Stimulated activated CD8-positive, alpha-beta memory T cell treated with anti-CD3 and anti-CD28 coated beads, Interleukin-15, amount 100 ng/mL, for 1 hour (primary cell): ENCODE results near the gene FCGR3A.
A peak's percentile ranks its signal among the peaks of the same experiment; 100 is the strongest.
"Not testable (repeated sequence)": the region's sequence is repeated elsewhere in the genome, so short reads cannot be mapped to it uniquely, and the experiment has no call there.

Experiments
- DNase-seq: peaks from one replicate; pipeline ENCODE4 v3.0.0-alpha.2; 2020; ENCODE audit warnings: low read depth

Gene FCGR3A

GRCh38 chr1:161530158-161530557, 19.5 kb downstream of the FCGR3A start:
- DNase-seq = peak; percentile 49

DNA sequence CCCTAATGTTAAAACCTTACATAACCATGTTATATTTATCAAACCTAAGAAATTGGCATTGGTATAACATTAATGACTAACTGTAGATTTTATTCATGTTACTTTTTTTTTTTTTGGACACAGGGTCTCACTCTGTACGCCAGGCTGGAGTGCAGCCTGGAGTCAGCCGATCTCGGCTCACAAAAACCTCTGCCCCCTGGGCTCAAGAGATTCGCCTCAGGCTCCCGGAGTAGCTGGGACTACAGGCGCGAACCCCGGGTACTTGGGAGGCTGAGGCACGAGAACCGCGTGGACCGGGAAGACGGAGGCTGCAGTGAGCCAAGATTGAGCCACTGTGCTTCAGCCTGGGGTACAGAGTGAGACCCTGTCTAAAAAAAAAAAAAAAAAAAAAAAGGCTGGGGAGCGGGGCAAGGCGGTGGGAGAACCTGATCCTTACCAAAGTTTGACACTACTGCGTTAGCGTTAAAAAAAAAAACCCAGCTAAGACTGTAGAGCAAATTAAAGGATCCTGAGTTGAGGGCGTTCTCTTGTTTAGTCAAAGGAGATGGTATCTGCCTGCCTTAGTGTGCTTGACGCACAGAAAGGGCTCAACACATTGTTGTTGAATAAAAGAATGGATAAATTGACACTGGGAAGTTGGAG, 20.0 kb downstream of the FCGR3A start:
- DNase-seq = not testable (repeated sequence)

- DNase-seq = not testable (repeated sequence)
Observed at GRCh38 chr1:161528550-161528949, 21.1 kb downstream of the FCGR3A start.

- not testable (repeated sequence) for DNase-seq
Observed at GRCh38 chr1:161525918-161526317, 23.7 kb downstream of the FCGR3A start.

GRCh38 chr1:161525321-161525720, 24.3 kb downstream of the FCGR3A start:
- not testable (repeated sequence) for DNase-seq

DNA sequence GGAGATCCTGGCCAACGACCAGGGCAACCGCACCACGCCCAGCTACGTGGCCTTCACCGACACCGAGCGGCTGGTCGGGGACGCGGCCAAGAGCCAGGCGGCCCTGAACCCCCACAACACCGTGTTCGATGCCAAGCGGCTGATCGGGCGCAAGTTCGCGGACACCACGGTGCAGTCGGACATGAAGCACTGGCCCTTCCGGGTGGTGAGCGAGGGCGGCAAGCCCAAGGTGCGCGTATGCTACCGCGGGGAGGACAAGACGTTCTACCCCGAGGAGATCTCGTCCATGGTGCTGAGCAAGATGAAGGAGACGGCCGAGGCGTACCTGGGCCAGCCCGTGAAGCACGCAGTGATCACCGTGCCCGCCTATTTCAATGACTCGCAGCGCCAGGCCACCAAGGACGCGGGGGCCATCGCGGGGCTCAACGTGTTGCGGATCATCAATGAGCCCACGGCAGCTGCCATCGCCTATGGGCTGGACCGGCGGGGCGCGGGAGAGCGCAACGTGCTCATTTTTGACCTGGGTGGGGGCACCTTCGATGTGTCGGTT, 24.8 kb downstream of the FCGR3A start:
- DNase-seq = not testable (repeated sequence)

DNA sequence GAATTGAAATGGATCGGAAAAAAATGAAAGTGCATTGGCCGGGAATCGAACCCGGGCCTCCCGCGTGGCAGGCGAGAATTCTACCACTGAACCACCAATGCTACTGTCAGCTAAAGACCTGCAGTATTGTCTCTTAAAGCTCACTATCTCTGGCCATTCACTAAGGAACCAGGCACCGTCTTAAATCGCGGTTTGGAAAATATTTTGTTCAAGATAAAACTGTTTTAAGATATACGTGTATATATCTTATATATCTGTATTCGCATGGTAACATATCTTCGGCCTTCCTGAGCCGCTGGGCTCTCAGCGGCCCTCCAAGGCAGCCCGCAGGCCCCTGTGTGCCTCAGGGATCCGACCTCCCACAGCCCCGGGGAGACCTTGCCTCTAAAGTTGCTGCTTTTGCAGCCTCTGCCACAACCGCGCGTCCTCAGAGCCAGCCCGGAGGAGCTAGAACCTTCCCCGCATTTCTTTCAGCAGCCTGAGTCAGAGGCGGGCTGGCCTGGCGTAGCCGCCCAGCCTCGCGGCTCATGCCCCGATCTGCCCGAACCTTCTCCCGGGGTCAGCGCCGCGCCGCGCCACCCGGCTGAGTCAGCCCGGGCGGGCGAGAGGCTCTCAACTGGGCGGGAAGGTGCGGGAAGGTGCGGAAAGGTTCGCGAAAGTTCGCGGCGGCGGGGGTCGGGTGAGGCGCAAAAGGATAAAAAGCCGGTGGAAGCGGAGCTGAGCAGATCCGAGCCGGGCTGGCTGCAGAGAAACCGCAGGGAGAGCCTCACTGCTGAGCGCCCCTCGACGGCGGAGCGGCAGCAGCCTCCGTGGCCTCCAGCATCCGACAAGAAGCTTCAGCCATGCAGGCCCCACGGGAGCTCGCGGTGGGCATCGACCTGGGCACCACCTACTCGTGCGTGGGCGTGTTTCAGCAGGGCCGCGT, 25.5 kb downstream of the FCGR3A start, which contains the start of gene HSPA6:
Gene HSPA6 (plus strand): TSS at position 724 of the 925 bp plus-strand sequence. CDS start 119 bp downstream, at position 843.
- peak; percentile 71 for DNase-seq

DNA sequence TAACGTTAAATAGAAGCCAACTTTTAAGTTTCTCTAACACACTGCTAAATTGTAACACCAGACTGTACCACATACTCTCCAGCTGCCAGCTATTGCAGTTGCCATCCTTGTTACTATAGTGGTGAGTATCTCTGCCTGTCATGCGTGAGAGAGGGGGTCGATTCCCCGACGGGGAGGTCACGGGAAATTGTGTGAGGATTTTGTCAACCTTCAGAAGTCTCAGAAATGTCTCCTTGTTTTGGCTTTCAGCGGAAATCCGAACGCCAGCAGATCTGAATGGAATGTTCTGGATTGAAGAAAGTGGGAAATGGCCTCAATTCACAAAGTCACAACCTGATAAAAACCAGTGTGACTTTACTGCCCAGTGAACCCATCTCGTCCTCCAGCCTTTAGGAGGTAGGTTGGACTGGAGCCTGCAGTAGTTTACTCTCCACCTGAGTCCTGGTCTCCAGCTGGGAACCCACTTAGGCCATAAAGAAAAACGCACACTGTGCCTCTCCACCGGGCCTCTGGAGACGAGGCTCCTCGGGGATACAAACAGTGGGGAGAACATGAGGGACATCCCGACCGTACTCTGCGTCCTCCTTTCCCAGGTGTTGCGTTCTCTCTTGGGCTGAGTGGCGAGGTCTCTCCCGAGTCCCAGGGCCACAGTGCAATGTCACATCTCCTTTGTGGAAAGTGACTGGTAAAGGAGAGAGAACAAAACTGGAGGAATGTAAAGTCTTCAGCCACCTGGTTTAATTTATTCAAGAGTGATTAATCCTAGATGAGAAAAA, 26.4 kb downstream of the FCGR3A start:
- DNase-seq = not testable (repeated sequence)

GRCh38 chr1:161513953-161514352, 35.7 kb downstream of the FCGR3A start:
- not testable (repeated sequence) for DNase-seq

DNA sequence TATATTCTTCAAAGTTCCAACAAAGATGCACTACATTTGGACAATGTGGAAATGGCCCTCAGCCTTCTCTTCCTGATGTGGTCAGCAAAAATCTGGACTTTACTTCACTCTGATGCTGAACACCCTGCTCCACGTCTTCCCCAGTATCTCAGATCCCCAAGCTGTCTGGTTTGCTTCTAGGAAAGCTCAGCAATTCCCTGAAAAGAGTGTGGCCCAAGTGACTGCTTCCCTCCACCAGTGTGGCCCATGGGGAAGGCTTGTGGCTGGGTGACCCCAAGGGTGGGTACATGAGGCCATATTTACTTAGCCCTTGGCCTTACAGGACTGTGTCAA, 36.2 kb downstream of the FCGR3A start:
- not testable (repeated sequence) for DNase-seq

DNA sequence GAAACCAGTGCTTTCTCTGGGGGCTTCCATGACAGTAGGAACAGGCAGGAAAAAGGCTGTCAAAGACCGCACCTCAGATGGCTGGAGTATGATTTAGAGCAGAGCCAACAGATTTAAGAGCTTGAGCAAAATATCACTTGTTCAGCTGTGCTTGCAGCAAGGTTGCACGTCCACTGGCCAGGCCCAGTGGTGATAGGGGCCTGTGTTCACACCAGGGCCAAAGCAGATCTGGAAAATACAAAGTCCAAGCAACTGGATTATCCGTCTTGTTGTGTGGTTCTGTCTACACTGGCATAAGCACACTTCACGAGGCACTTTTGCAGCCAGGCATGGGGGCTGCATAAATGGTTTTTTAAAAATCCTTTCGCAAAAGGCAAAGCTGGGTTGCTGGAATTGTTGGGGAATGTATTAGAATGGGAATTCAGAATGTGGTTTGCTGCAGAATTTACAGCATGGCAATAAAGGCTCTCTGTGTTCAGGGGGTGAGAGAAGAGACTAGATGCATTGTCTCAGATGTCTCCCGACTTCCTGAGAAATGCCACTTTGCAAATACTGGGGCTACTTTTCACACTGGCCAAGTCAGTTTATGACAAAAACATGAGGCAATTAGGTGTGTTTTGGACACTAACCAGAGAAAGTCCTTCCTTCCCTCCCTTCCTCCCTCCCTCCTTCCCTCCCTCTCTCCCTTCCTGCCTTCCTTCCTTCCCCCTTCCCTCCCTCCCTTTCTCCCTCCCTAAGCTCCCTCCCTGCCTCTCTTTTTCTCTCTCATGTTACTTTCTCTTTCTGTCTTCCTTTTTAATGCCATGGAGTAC, 36.8 kb downstream of the FCGR3A start:
- not testable (repeated sequence) for DNase-seq

DNA sequence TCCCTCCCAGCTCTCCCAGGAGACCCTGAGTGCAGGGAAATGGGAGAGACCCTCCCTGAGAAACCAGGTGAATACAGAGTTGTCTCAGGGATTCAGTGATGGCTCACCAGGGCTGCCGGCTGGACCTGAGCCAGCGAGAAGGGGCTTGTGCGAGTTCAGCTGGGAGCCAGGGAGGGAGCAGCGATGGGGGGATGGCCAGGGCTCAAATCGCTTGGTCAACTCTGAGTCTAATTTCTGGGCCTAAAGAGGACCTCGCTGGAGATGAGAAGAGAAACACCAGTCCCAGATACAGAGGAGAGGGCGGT, 37.9 kb downstream of the FCGR3A start:
- no peak for DNase-seq

GRCh38 chr1:161511018-161511755, 38.4 kb downstream of the FCGR3A start:
- DNase-seq = no peak

GRCh38 chr1:161510477-161510876, 39.1 kb downstream of the FCGR3A start:
- no peak for DNase-seq

DNA sequence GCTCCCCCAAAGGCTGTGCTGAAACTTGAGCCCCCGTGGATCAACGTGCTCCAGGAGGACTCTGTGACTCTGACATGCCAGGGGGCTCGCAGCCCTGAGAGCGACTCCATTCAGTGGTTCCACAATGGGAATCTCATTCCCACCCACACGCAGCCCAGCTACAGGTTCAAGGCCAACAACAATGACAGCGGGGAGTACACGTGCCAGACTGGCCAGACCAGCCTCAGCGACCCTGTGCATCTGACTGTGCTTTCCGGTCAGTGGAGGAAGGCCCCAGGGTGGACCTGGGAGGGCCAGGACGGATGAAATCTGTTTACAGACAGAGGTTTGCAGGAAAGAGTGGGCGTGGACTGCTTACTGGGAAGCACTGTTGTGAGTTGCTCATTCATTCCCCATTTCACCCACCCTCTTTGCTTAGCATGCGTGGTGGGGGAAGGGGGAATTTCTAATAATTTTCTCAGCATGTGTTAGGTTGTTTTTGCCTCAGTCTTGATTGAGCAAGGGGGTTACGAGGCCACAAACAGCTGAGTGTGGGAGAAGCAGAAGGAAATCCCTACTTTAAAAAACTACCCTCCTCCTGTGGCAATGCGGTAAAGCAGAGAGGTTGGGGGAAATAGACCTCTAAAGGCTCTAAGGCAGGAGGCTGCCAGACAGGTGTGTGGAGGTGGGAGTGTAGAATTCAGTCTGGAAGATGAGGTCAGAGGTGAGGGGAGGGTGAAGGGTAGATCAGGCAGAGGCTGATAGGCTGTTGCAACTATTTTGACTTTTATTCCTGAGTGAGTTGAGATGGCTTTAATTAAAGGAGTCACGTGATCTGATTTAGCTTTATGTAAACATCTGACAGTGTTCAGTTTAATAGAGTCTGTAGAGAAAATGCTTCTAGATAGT, 43.0 kb downstream of the FCGR3A start:
- DNase-seq = no peak

DNA sequence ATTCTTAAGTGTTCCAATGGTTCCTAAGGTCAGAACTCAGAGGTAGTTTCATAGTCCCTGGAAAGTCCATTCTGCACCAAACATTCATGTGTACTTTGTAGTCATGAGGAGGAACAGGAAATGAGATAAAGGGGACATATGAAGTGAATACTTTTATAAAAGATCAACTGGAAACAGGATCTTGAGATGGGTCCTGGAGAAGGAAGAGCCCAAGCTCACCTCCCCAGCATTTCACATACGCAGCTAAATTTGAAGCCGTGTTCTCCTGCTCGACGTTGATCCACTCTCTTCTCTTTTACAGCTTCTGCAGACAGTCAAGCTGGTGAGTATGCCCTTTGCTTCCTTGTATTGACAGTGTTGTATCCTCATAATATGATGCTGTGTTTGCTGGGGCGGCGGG, 43.9 kb downstream of the FCGR3A start:
- DNase-seq = no peak

DNA sequence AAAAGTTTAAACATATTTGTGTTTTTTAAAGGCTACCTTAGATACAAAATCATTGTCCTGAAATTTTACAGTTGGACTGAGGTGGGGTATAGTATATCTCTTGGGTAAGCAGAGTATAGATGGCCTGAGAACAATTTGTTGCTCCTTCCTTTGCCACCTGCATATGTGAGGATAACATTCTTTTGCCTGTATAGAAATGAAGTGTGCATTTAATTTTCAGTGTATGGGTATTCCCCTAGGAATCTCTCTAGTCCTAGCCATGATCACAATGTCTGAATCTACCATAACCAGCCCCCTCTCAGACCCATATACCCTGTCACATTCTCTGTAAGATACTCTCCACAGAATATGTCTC, 46.2 kb downstream of the FCGR3A start:
- no peak for DNase-seq

GRCh38 chr1:161502641-161503393, 46.8 kb downstream of the FCGR3A start:
- DNase-seq = no peak

- DNase-seq = no peak
Observed at GRCh38 chr1:161502181-161502580, 47.4 kb downstream of the FCGR3A start.
